ENCODE measurements around the gene ST3GAL3.
"Not testable (repeated sequence)": the region's sequence is repeated elsewhere in the genome, so short reads cannot be mapped to it uniquely, and the experiment has no call there.

The ST3GAL3 gene

GRCh38 chr1:43760745-43761317 lies 53.5 kb downstream of the ST3GAL3 start:
- DNase-seq, result no peak

- peak; percentile 90 for DNase-seq
These were observed 56.2 kb downstream of the ST3GAL3 start for GRCh38 chr1:43763497-43763973.

- no peak for DNase-seq
These were observed 57.2 kb downstream of the ST3GAL3 start for GRCh38 chr1:43764581-43764980.

- DNase-seq, result no peak
These were observed 58.9 kb downstream of the ST3GAL3 start for GRCh38 chr1:43766086-43766784.

- no peak for DNase-seq
These were observed 59.6 kb downstream of the ST3GAL3 start for GRCh38 chr1:43766818-43767525.

- no peak for DNase-seq
These were observed 60.8 kb downstream of the ST3GAL3 start for GRCh38 chr1:43768168-43768567.

GRCh38 chr1:43769350-43769908 lies 62.1 kb downstream of the ST3GAL3 start:
- DNase-seq, result no peak

- DNase-seq, result no peak
These were observed 62.8 kb downstream of the ST3GAL3 start for GRCh38 chr1:43770111-43770510.

GRCh38 chr1:43772978-43773377 lies 65.6 kb downstream of the ST3GAL3 start:
- DNase-seq, result no peak

- DNase-seq, result no peak
These were observed 66.5 kb downstream of the ST3GAL3 start for GRCh38 chr1:43773821-43774220.

GRCh38 chr1:43774359-43774758 lies 67.0 kb downstream of the ST3GAL3 start:
- no peak for DNase-seq

- no peak for DNase-seq
These were observed 68.9 kb downstream of the ST3GAL3 start for GRCh38 chr1:43776043-43776761.

- DNase-seq, result not testable (repeated sequence)
These were observed 70.6 kb downstream of the ST3GAL3 start for GRCh38 chr1:43777916-43778315.

- DNase-seq, result no peak
These were observed 71.9 kb downstream of the ST3GAL3 start for GRCh38 chr1:43779266-43779665.

- no peak for DNase-seq
These were observed 72.6 kb downstream of the ST3GAL3 start for GRCh38 chr1:43779805-43780403.

- DNase-seq, result no peak
These were observed 74.2 kb downstream of the ST3GAL3 start for GRCh38 chr1:43781574-43781973.

GRCh38 chr1:43783096-43783670 lies 75.8 kb downstream of the ST3GAL3 start:
- no peak for DNase-seq

GRCh38 chr1:43783671-43784205 lies 76.4 kb downstream of the ST3GAL3 start:
- DNase-seq, result no peak

- no peak for DNase-seq
These were observed 79.0 kb downstream of the ST3GAL3 start for GRCh38 chr1:43786201-43786958.

GRCh38 chr1:43786960-43787359 lies 79.6 kb downstream of the ST3GAL3 start:
- no peak for DNase-seq
